Measurements from ENCODE around the gene TMC6.

TMC6 gene

GRCh38 chr17:78114831-78115723 lies 13.5 kb downstream of the TMC6 start:
- no peak overlapping the region for H3K27ac ChIP-seq (ENCODE audit: low read length)
- no peak overlapping the region for H3K9ac ChIP-seq (ENCODE audit: low read depth, low read length)
- no peaks in the 10 kb centered on the region for H3K9me3 ChIP-seq (ENCODE audit: insufficient read depth, low read depth, low read length)
- no peaks in the 10 kb centered on the region for H3K4me1 ChIP-seq (ENCODE audit: insufficient read depth, low read length)
- no peak overlapping the region for H3K4me3 ChIP-seq (ENCODE audit: low read length)
- H3K36me3 ChIP-seq (ENCODE audit: insufficient read depth, low read depth, low read length), result no peaks in the 10 kb centered on the region
- H3K27me3 ChIP-seq (ENCODE audit: insufficient read depth, low read length), result no peaks in the 10 kb centered on the region

- Histone ChIP-seq H3K27ac (ENCODE audit: low read length) (no peak overlapping the region), H3K9me3 (ENCODE audit: insufficient read depth, low read depth, low read length) (no peaks in the 10 kb centered on the region), H3K9ac (ENCODE audit: low read depth, low read length) (no peak overlapping the region), H3K4me1 (ENCODE audit: insufficient read depth, low read length) (no peaks in the 10 kb centered on the region), H3K36me3 (ENCODE audit: insufficient read depth, low read depth, low read length) (no peaks in the 10 kb centered on the region), H3K27me3 (ENCODE audit: insufficient read depth, low read length) (no peaks in the 10 kb centered on the region), H3K4me3 (ENCODE audit: low read length) (no peak overlapping the region)
Observed at GRCh38 chr17:78113804-78114785, 14.5 kb downstream of the TMC6 start.

- no peaks in the 10 kb centered on the region for H3K36me3 ChIP-seq (ENCODE audit: insufficient read depth, low read depth, low read length)
- H3K9me3 ChIP-seq (ENCODE audit: insufficient read depth, low read depth, low read length), result no peaks in the 10 kb centered on the region
- H3K9ac ChIP-seq (ENCODE audit: low read depth, low read length), result no peak overlapping the region
- no peaks in the 10 kb centered on the region for H3K27me3 ChIP-seq (ENCODE audit: insufficient read depth, low read length)
- no peaks in the 10 kb centered on the region for H3K4me1 ChIP-seq (ENCODE audit: insufficient read depth, low read length)
- H3K27ac ChIP-seq (ENCODE audit: low read length), result no peak overlapping the region
- no peak overlapping the region for H3K4me3 ChIP-seq (ENCODE audit: low read length)
Observed at GRCh38 chr17:78112518-78113471, 15.8 kb downstream of the TMC6 start.

GRCh38 chr17:78111727-78112517 lies 16.6 kb downstream of the TMC6 start:
- Histone ChIP-seq H3K36me3 (ENCODE audit: insufficient read depth, low read depth, low read length) (peaks cover 5% of the 10 kb centered on the region; the same call in 1 of the 2 replicates), H3K27me3 (ENCODE audit: insufficient read depth, low read length) (no peaks in the 10 kb centered on the region), H3K4me1 (ENCODE audit: insufficient read depth, low read length) (no peaks in the 10 kb centered on the region), H3K27ac (ENCODE audit: low read length) (no peak overlapping the region), H3K9me3 (ENCODE audit: insufficient read depth, low read depth, low read length) (no peaks in the 10 kb centered on the region), H3K9ac (ENCODE audit: low read depth, low read length) (no peak overlapping the region), H3K4me3 (ENCODE audit: low read length) (no peak overlapping the region)

- Histone ChIP-seq H3K9ac (ENCODE audit: low read depth, low read length) (no peak overlapping the region), H3K36me3 (ENCODE audit: insufficient read depth, low read depth, low read length) (peaks cover 5% of the 10 kb centered on the region; the same call in 1 of the 2 replicates)
Observed at GRCh38 chr17:78111016-78111726, 17.4 kb downstream of the TMC6 start.

GRCh38 chr17:78110363-78111015 lies 18.1 kb downstream of the TMC6 start:
- Histone ChIP-seq H3K36me3 (ENCODE audit: insufficient read depth, low read depth, low read length) (peaks cover 5% of the 10 kb centered on the region; the same call in 1 of the 2 replicates), H3K9ac (ENCODE audit: low read depth, low read length) (no peak overlapping the region), H3K27me3 (ENCODE audit: insufficient read depth, low read length) (no peaks in the 10 kb centered on the region), H3K27ac (ENCODE audit: low read length) (no peak overlapping the region), H3K9me3 (ENCODE audit: insufficient read depth, low read depth, low read length) (no peaks in the 10 kb centered on the region), H3K4me3 (ENCODE audit: low read length) (no peak overlapping the region), H3K4me1 (ENCODE audit: insufficient read depth, low read length) (no peaks in the 10 kb centered on the region)

More at GRCh38 chr17:78111016-78111726, 17.4 kb downstream of the TMC6 start:
- Histone ChIP-seq H3K27ac (ENCODE audit: low read length) (no peak overlapping the region), H3K27me3 (ENCODE audit: insufficient read depth, low read length) (no peaks in the 10 kb centered on the region), H3K4me1 (ENCODE audit: insufficient read depth, low read length) (no peaks in the 10 kb centered on the region), H3K9me3 (ENCODE audit: insufficient read depth, low read depth, low read length) (no peaks in the 10 kb centered on the region), H3K4me3 (ENCODE audit: low read length) (no peak overlapping the region)

GRCh38 chr17:78109489-78109761 lies 19.1 kb downstream of the TMC6 start:
- no peak overlapping the region for H3K27ac ChIP-seq (ENCODE audit: low read length)
- H3K4me1 ChIP-seq (ENCODE audit: insufficient read depth, low read length), result no peaks in the 10 kb centered on the region
- H3K4me3 ChIP-seq (ENCODE audit: low read length), result no peak overlapping the region
- H3K9ac ChIP-seq (ENCODE audit: low read depth, low read length), result no peak overlapping the region
- peaks cover 5% of the 10 kb centered on the region for H3K36me3 ChIP-seq (ENCODE audit: insufficient read depth, low read depth, low read length)
- no peaks in the 10 kb centered on the region for H3K27me3 ChIP-seq (ENCODE audit: insufficient read depth, low read length)
- H3K9me3 ChIP-seq (ENCODE audit: insufficient read depth, low read depth, low read length), result no peaks in the 10 kb centered on the region

- Histone ChIP-seq H3K9me3 (ENCODE audit: insufficient read depth, low read depth, low read length) (no peaks in the 10 kb centered on the region), H3K9ac (ENCODE audit: low read depth, low read length) (no peak overlapping the region), H3K36me3 (ENCODE audit: insufficient read depth, low read depth, low read length) (peaks cover 10% of the 10 kb centered on the region), H3K27ac (ENCODE audit: low read length) (no peak overlapping the region), H3K4me3 (ENCODE audit: low read length) (no peak overlapping the region), H3K4me1 (ENCODE audit: insufficient read depth, low read length) (no peaks in the 10 kb centered on the region), H3K27me3 (ENCODE audit: insufficient read depth, low read length) (no peaks in the 10 kb centered on the region)
Observed at GRCh38 chr17:78108726-78109488, 19.6 kb downstream of the TMC6 start.

GRCh38 chr17:78107976-78108725 lies 20.4 kb downstream of the TMC6 start:
- Histone ChIP-seq H3K27ac (ENCODE audit: low read length) (no peak overlapping the region), H3K36me3 (ENCODE audit: insufficient read depth, low read depth, low read length) (peaks cover 17% of the 10 kb centered on the region), H3K4me3 (ENCODE audit: low read length) (no peak overlapping the region), H3K27me3 (ENCODE audit: insufficient read depth, low read length) (no peaks in the 10 kb centered on the region), H3K9me3 (ENCODE audit: insufficient read depth, low read depth, low read length) (no peaks in the 10 kb centered on the region), H3K4me1 (ENCODE audit: insufficient read depth, low read length) (no peaks in the 10 kb centered on the region), H3K9ac (ENCODE audit: low read depth, low read length) (no peak overlapping the region)

All from iPS-20b (cell line).